Adipose tissue (tissue), 3 donors: ENCODE results near the gene AFF3. TPM values are rescaled to one million over a fixed set of nuclear protein-coding genes. Genes with fewer than 3 reads are reported as not detected.

Experiments
- H3K27ac ChIP-seq: one replicate; pipeline ENCODE4 v1.5.1; 2013; ENCODE audit warnings: low read depth, low read length
- WGBS, 3 donors: extraction: QIAGEN DNeasy Blood & Tissue Kit; methylation state at CpG; one replicate each; pipeline ENCODE4 v1.1.7; 2013; 5-methylcytosine and 5-hydroxymethylcytosine counted together
- polyA plus RNA-seq, 3 donors: library from polyadenylated mRNA; stranded (reverse); fragments of 200-250 nt; gene quantifications; one replicate each; pipeline ENCODE4 v1.2.3, GENCODE V29; 2013
- donor health status: healthy with polysubstance abuse.
- donor health status: Bipolar disorder and iron deficiency.
- donor health status: healthy.

Gene AFF3
- polyA plus RNA-seq, 3 donors, result 0.21 to 0.56 (median 0.56) TPM

- H3K27ac ChIP-seq, result no peak overlapping the region
- WGBS, 3 donors, result 79 to 83% (median 80%) methylated on average over 4 of the region's 4 CpGs
Observed at GRCh38 chr2:100060875-100061274, 81.5 kb downstream of the AFF3 start.

- WGBS, 3 donors, result 87 to 93% (median 90%) methylated on average over 4 of the region's 4 CpGs
- no peak overlapping the region for H3K27ac ChIP-seq
Observed at GRCh38 chr2:100059638-100060037, 82.8 kb downstream of the AFF3 start.

- H3K27ac ChIP-seq, result no peak overlapping the region
Observed at GRCh38 chr2:100057901-100058261, 84.5 kb downstream of the AFF3 start.

GRCh38 chr2:100054426-100054825, 88.0 kb downstream of the AFF3 start:
- 91 to 95% (median 92%) methylated on average over 2 of the region's 2 CpGs for WGBS, 3 donors
- H3K27ac ChIP-seq, result no peak overlapping the region

- WGBS, 3 donors, result 87 to 95% (median 94%) methylated on average over 5 of the region's 5 CpGs
- H3K27ac ChIP-seq, result no peak overlapping the region
Observed at GRCh38 chr2:100053087-100053885, 89.1 kb downstream of the AFF3 start.

- H3K27ac ChIP-seq, result no peak overlapping the region
- WGBS, 3 donors, result 47 to 64% (median 61%) methylated on average over 4 of the region's 4 CpGs
Observed at GRCh38 chr2:100052650-100053049, 89.7 kb downstream of the AFF3 start.

- WGBS, 3 donors, result 88 to 92% (median 89%) methylated on average over 5 of the region's 5 CpGs
- no peak overlapping the region for H3K27ac ChIP-seq
Observed at GRCh38 chr2:100051253-100051652, 91.1 kb downstream of the AFF3 start.

- WGBS, 3 donors, result 79 to 84% (median 82%) methylated on average over 6 of the region's 6 CpGs
- H3K27ac ChIP-seq, result no peak overlapping the region
Observed at GRCh38 chr2:100050685-100051084, 91.7 kb downstream of the AFF3 start.

GRCh38 chr2:100046961-100047947, 95.1 kb downstream of the AFF3 start:
- H3K27ac ChIP-seq, result no peak overlapping the region
- WGBS, 3 donors, result 83 to 90% (median 88%) methylated on average over 15 of the region's 15 CpGs

GRCh38 chr2:100045000-100045399, 97.4 kb downstream of the AFF3 start:
- no peak overlapping the region for H3K27ac ChIP-seq
- WGBS, 3 donors, result 80 to 88% (median 82%) methylated on average over 9 of the region's 9 CpGs

GRCh38 chr2:100043891-100044255, 98.5 kb downstream of the AFF3 start:
- no peak overlapping the region for H3K27ac ChIP-seq
- WGBS, 3 donors, result 82 to 91% (median 87%) methylated on average over 8 of the region's 8 CpGs

GRCh38 chr2:100043081-100043890, 99.1 kb downstream of the AFF3 start:
- no peak overlapping the region for H3K27ac ChIP-seq
- 75 to 79% (median 76%) methylated on average over 7 of the region's 7 CpGs for WGBS, 3 donors

GRCh38 chr2:100042562-100042961, 99.8 kb downstream of the AFF3 start:
- H3K27ac ChIP-seq, result no peak overlapping the region
- 72 to 82% (median 72%) methylated on average over 3 of the region's 3 CpGs for WGBS, 3 donors

GRCh38 chr2:100041946-100042345, 100.4 kb downstream of the AFF3 start:
- no peak overlapping the region for H3K27ac ChIP-seq
- 70 to 78% (median 77%) methylated on average over 12 of the region's 12 CpGs for WGBS, 3 donors

GRCh38 chr2:100041385-100041784, 101.0 kb downstream of the AFF3 start:
- H3K27ac ChIP-seq, result no peak overlapping the region
- 83 to 88% (median 86%) methylated on average over 4 of the region's 4 CpGs for WGBS, 3 donors

GRCh38 chr2:100040906-100041305, 101.5 kb downstream of the AFF3 start:
- WGBS, 3 donors, result 71 to 97% (median 87%) methylated on average over 1 of the region's 1 CpG
- H3K27ac ChIP-seq, result no peak overlapping the region

GRCh38 chr2:100039291-100039980, 103.0 kb downstream of the AFF3 start:
- 77 to 89% (median 82%) methylated on average over 7 of the region's 7 CpGs for WGBS, 3 donors

GRCh38 chr2:100038011-100038410, 104.4 kb downstream of the AFF3 start:
- 81 to 88% (median 83%) methylated on average over 6 of the region's 6 CpGs for WGBS, 3 donors
- H3K27ac ChIP-seq, result no peak overlapping the region

More at GRCh38 chr2:100039291-100039980, 103.0 kb downstream of the AFF3 start:
- H3K27ac ChIP-seq, result no peak overlapping the region
